BLaER1 treated with 17β-estradiol and CSF1 and Interleukin-3, amounts not matched to agents 10 nM and 100 nM (cell line): Measurements from ENCODE around the gene KCNC4.
A peak's percentile ranks its signal among the peaks of the same experiment; 100 is the strongest.

ENCODE experiments used
- H3K27ac ChIP-seq, 11 experiments: shearing (Covaris generic); formaldehyde crosslinking; 2 replicates each; pipeline ENCODE4 v1.8.1; 2022
- H3K27me3 ChIP-seq, 11 experiments: shearing (Covaris generic); formaldehyde crosslinking; 2 replicates each; pipeline ENCODE4 v1.8.1; 2022
- H3K36me3 ChIP-seq, 11 experiments: shearing (Covaris generic); formaldehyde crosslinking; 2 replicates each; pipeline ENCODE4 v1.8.1; 2022
- H3K4me1 ChIP-seq, 10 experiments: shearing (Covaris generic); formaldehyde crosslinking; 2 replicates each; pipeline ENCODE4 v1.8.1; 2022
- H3K4me2 ChIP-seq, 11 experiments: shearing (Covaris generic); formaldehyde crosslinking; 2 replicates each; pipeline ENCODE4 v1.8.1; 2022
- H3K4me3 ChIP-seq, 10 experiments: shearing (Covaris generic); formaldehyde crosslinking; 2 replicates each; pipeline ENCODE4 v1.8.1; 2022
- H3K9ac ChIP-seq, 11 experiments: shearing (Covaris generic); formaldehyde crosslinking; 2 replicates each; pipeline ENCODE4 v1.8.1; 2022
- H3K9me3 ChIP-seq, 11 experiments: shearing (Covaris generic); formaldehyde crosslinking; replicated peaks in 1 of 11; 2 replicates each; pipeline ENCODE4 v1.8.1; 2022
- H4K20me1 ChIP-seq, 11 experiments: shearing (Covaris generic); formaldehyde crosslinking; 2 replicates each; pipeline ENCODE4 v1.8.1; 2022
- Cebpa-rat ChIP-seq, 11 experiments: shearing (Covaris generic); IDR thresholded peaks; 2 replicates each; pipeline ENCODE4 v1.8.1; 2022

KCNC4 gene

DNA sequence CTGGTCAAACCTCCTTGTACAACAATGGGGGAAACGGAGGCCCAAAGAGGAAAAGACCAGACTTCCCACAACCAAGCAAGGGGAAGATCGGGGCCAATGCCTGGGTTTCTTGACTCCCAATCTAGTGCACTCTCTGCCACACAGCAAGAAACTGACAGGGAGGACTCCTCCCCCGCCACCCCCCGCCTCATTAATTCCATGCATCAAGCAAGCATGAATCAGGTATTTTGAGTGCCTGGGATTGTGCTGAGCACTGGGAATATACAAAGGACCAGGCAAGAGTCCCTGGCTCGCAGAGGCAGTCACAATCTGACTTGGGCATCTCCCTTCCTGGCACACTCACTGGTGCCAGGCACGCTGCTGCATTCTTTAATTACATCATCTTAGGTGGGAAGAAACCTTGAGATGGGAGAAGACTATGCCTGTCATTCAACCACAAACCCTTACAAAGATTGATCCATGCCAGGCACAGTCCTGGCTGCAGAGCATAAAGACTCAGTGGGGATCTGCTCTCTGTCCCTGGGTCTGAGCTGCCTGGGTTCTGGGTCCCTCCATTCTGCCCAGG lies 4.4 kb upstream of the KCNC4 start:
- no peak overlapping the region for H3K4me2 ChIP-seq
- no peak for TF ChIP-seq Cebpa-rat (IDR thresholded peaks at IDR 0.05)
- H3K9me3 ChIP-seq: no peaks in the 10 kb centered on the region

DNA sequence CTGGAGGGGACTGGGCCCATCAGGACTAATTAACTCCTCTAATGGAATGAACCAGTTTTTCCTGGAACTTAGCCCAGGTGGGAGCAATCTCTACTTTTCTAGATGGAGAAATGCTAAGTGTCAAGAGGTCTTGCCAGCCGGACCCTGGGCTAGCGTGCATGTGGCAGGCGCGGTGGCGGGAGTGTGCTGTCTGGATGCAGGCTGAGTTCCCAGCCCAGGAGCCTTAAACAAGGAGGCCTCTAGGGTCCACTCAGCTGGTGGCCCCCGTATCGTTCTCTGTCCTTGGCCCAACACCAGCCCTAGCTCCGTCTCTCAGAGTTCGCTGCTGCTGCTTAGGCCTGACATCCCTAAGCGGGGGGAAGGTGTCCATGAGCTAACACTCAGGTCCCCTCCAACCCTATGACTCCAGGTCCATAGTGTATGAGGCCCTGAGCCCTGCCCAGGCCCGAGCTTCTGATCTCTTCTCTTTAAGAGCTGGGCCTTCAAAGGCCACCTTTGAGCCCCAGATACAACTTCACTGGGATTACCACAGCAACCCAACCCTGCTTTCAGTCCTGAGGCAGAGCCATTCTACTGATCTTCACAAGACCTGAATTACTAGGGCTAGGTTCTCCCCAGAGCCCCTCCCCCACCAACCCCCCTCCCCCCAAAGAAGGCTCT lies 3.7 kb upstream of the KCNC4 start:
- no peaks in the 10 kb centered on the region for H3K9me3 ChIP-seq
- TF ChIP-seq Cebpa-rat (IDR thresholded peaks at IDR 0.05): no peak
- no peak overlapping the region for H3K27ac ChIP-seq
- peaks cover 0 to 2% (median 0%) of the 10 kb centered on the region in 11 experiments; a peak in 3 of 22 replicates for H4K20me1 ChIP-seq
- H3K36me3 ChIP-seq: no peaks in the 10 kb centered on the region
- H3K4me3 ChIP-seq: no peak overlapping the region
- peaks cover 12 to 32% (median 21%) of the 10 kb centered on the region in 10 experiments; a peak in 19 of 20 replicates for H3K4me1 ChIP-seq
- H3K9ac ChIP-seq: no peak overlapping the region
- H3K4me2 ChIP-seq: no peak overlapping the region
- H3K27me3 ChIP-seq: peaks cover 8 to 11% (median 10%) of the 10 kb centered on the region in 11 experiments

More for the DNA sequence above, 4.4 kb upstream of the KCNC4 start:
- Histone ChIP-seq H3K27ac (no peak overlapping the region), H3K27me3 (peaks cover under 1 to 3% (median 2%) of the 10 kb centered on the region in 11 experiments; a peak in 21 of 22 replicates), H3K36me3 (no peaks in the 10 kb centered on the region), H3K4me3 (no peak overlapping the region), H3K4me1 (peaks cover 14 to 34% (median 21%) of the 10 kb centered on the region in 10 experiments), H4K20me1 (no peaks in the 10 kb centered on the region), H3K9ac (no peak overlapping the region)

DNA sequence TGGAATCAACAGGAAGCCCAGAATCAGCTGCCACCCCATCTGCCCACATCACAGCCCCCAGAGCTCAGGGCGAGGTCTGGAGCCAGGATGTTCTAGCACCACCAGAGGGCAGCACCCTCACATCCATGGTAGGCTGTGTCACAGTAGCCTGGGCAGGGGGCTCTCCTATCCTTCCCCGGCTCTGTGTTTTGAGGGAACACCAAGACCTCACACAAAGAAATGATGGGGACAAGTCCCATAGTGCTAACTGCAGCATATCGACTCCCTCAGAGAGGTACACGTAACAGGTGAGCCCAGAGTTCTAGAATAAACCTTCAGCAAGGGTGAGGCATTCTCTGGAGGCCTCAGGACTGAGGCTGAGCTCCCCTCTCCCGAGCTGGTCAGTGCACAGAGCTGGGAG lies 2.3 kb upstream of the KCNC4 start:
- Histone ChIP-seq H3K27ac (no peak overlapping the region), H3K4me1 (peaks cover 27 to 46% (median 35%) of the 10 kb centered on the region in 10 experiments; a peak in 19 of 20 replicates), H3K9ac (no peak overlapping the region), H3K36me3 (no peaks in the 10 kb centered on the region), H3K9me3 (no peaks in the 10 kb centered on the region), H3K27me3 (peaks cover 22 to 25% (median 24%) of the 10 kb centered on the region in 11 experiments), H4K20me1 (peaks cover 0 to 16% (median 14%) of the 10 kb centered on the region in 11 experiments; a peak in 15 of 22 replicates), H3K4me3 (no peak overlapping the region), H3K4me2 (no peak overlapping the region)
- no peak for TF ChIP-seq Cebpa-rat (IDR thresholded peaks at IDR 0.05)

DNA sequence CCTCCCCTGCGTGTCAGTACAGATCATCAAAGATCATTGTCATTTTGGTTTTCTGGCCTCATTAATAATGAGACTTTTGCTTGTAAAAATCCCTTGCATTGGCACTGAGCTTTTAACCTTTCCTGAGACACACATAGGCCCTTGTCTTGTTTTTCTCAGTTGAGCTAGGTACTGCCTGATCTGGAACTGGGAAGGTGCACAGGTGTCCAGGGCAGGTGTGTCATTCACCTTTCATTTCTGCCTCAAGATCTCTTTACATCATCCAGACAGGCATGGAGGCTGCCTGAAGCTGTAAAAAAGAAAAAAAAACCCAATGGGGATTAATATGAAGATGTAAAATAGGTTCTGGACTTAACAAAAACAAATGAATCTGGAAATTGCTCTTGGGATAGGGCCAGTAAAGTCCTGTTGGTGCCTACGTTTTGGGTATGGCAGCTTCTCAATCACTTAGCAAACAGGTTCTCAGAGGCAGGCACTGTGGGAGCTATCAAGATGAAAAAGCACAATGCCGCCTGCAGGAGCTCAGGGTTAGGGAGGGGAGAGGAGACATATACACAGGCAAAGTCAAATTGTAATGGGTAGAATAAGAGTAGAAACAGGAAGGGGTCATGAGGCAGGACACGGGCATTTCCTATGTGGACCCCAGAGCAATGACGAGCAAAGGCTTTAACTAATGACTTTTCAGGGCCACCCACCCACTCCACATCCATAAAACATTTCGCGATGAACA lies 1.0 kb upstream of the KCNC4 start:
- Histone ChIP-seq H3K27me3 (peaks cover 28 to 37% (median 33%) of the 10 kb centered on the region in 11 experiments), H3K36me3 (no peaks in the 10 kb centered on the region), H3K27ac (peak overlapping the region in 10 of 11 experiments; percentile 56 to 78 (median 66); a peak in 16 of 22 replicates), H4K20me1 (peaks cover 0 to 27% (median 23%) of the 10 kb centered on the region in 11 experiments; a peak in 15 of 22 replicates), H3K4me2 (peak overlapping the region; percentile 91 to 100 (median 98)), H3K9ac (peak overlapping the region; percentile 51 to 83 (median 75); a peak in 21 of 22 replicates), H3K4me1 (peaks cover 28 to 44% (median 37%) of the 10 kb centered on the region in 10 experiments), H3K9me3 (no peaks in the 10 kb centered on the region), H3K4me3 (peak overlapping the region; percentile 67 to 84 (median 75); a peak in 18 of 20 replicates)
- no peak for TF ChIP-seq Cebpa-rat (IDR thresholded peaks at IDR 0.05)

DNA sequence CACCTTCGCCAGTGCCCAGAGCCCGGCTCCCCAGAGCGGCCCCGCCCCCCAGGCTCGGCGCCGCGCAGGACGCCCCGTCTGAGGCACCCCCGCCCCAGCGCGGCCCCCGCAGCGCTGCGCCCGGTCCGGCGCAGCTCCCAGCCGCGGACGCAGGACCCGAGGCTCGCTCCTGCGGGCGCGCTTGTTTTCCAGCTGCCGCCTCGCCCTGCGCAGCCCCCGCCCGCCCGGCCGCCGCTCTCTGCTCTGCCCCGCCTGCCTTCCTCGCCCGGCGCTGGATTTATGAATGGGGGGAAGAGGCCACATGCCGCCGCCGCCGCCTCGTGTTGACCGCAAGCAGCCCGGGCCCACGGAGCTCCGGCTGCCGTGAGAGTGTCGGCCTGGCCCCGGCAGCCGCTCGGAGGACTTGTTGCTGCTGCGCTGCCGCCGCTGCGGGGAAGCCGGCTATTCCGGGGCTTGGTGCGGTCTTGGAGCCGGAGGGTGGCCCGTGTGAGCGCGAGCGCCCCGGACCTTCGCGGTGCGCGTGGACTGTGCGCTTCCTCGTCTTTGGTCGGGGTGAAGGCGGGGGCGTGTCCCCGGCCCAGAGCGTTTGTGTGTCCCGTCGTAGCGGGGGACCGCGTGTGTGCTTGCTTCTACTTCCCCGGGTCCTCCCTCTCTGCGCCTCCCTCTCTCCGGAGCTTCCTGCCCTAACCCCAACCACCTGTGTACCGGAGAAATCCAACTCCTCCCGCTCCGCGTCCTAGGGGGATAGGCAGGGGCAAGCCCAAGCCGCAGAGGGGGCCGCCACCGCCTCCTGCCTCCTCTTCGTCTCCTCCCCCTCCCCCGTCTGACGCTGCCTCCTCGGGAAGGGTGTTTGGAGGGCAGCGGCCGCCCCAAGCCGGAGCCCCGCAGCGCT lies 736 bp downstream of the KCNC4 start:
- peak overlapping the region; percentile 67 to 84 (median 75) for H3K4me3 ChIP-seq
- peaks cover 38 to 54% (median 44%) of the 10 kb centered on the region in 10 experiments for H3K4me1 ChIP-seq
- H3K9me3 ChIP-seq: no peaks in the 10 kb centered on the region
- H4K20me1 ChIP-seq: peaks cover 0 to 45% (median 34%) of the 10 kb centered on the region in 11 experiments; a peak in 17 of 22 replicates
- H3K27ac ChIP-seq: peak overlapping the region in 10 of 11 experiments; percentile 58 to 79 (median 68); a peak in 20 of 22 replicates
- no peak for TF ChIP-seq Cebpa-rat (IDR thresholded peaks at IDR 0.05)
- H3K9ac ChIP-seq: peak overlapping the region; percentile 69 to 83 (median 75)
- H3K4me2 ChIP-seq: peak overlapping the region; percentile 95 to 100 (median 98)
- no peaks in the 10 kb centered on the region for H3K36me3 ChIP-seq
- H3K27me3 ChIP-seq: peaks cover 28 to 37% (median 33%) of the 10 kb centered on the region in 11 experiments

DNA sequence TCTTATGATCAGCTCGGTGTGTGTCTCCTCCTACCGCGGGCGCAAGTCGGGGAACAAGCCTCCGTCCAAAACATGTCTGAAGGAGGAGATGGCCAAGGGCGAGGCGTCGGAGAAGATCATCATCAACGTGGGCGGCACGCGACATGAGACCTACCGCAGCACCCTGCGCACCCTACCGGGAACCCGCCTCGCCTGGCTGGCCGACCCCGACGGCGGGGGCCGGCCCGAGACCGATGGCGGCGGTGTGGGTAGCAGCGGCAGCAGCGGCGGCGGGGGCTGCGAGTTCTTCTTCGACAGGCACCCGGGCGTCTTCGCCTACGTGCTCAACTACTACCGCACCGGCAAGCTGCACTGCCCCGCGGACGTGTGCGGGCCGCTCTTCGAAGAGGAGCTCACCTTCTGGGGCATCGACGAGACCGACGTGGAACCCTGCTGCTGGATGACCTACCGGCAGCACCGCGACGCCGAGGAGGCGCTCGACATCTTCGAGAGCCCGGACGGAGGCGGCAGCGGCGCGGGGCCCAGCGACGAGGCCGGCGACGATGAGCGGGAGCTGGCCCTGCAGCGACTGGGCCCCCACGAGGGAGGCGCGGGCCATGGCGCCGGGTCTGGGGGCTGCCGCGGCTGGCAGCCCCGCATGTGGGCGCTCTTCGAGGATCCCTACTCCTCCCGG lies 1.5 kb downstream of the KCNC4 start:
- H3K4me3 ChIP-seq: peak overlapping the region; percentile 67 to 84 (median 75)
- peaks cover 28 to 37% (median 33%) of the 10 kb centered on the region in 11 experiments for H3K27me3 ChIP-seq
- H3K4me1 ChIP-seq: peaks cover 38 to 54% (median 44%) of the 10 kb centered on the region in 10 experiments
- H3K4me2 ChIP-seq: peak overlapping the region; percentile 95 to 100 (median 98)
- H3K27ac ChIP-seq: peak overlapping the region in 5 of 11 experiments; percentile 59 to 79 (median 69); a peak in 9 of 22 replicates
- peak overlapping the region; percentile 69 to 83 (median 75) for H3K9ac ChIP-seq
- H3K36me3 ChIP-seq: no peaks in the 10 kb centered on the region
- H3K9me3 ChIP-seq: no peaks in the 10 kb centered on the region
- no peak for TF ChIP-seq Cebpa-rat (IDR thresholded peaks at IDR 0.05)
- peaks cover 0 to 52% (median 34%) of the 10 kb centered on the region in 11 experiments; a peak in 17 of 22 replicates for H4K20me1 ChIP-seq

DNA sequence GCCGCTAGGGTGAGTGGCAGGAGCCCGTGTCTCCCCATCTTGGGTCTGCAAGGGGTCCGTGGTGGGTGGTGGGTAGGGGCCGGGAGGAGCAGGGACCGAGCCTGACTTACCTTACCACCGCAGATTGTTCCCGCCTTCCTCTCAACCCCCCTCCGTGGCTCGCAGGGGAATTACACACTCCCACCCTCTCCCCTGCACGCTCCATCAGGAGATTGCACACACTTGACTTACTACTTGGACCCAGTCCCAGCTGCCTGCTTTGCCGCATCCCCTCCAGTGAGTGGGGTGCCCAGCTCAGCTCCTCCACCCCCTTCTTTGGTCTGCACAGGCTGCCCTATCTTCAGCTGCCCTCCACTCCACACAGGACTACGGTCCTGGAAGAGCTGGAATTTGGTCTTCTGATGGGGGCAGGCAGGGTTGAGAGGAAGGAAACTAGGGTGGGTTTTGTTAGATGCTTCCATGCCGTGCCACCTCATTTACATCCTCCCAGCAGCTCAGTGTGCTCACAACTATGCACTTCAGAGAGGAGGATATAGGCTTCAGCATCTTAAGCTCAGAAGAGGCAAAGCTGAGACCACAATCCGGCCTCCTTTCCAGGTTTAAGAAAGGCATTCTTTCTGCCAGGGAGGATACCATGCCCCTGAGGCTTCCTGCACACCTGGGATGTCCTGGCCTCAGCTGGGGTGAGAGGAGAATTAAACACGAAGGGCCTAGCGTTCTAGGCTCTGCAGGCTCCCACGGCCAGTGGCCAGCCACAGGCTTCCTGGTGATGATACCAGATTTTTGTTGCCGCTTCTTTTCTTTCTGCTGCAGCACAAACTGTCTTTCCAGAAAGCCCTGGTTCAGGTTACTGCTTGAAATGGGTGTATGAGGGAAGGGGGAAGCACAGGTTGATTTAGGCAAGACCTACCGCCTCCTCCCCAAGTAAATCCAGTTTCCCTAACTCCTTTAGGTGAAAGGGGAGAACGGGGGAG lies 2.3 kb downstream of the KCNC4 start:
- H3K4me3 ChIP-seq: peak overlapping the region; percentile 17 to 84 (median 75); a peak in 14 of 20 replicates
- TF ChIP-seq Cebpa-rat (IDR thresholded peaks at IDR 0.05): no peak
- no peak overlapping the region for H3K27ac ChIP-seq
- H3K36me3 ChIP-seq: no peaks in the 10 kb centered on the region
- peaks cover 38 to 54% (median 44%) of the 10 kb centered on the region in 10 experiments for H3K4me1 ChIP-seq
- peak overlapping the region; percentile 95 to 100 (median 98); a peak in 21 of 22 replicates for H3K4me2 ChIP-seq
- peaks cover 0 to 55% (median 34%) of the 10 kb centered on the region in 11 experiments; a peak in 17 of 22 replicates for H4K20me1 ChIP-seq
- no peaks in the 10 kb centered on the region for H3K9me3 ChIP-seq
- peaks cover 28 to 37% (median 33%) of the 10 kb centered on the region in 11 experiments for H3K27me3 ChIP-seq
- H3K9ac ChIP-seq: peak overlapping the region in 2 of 11 experiments; percentile 81 to 83; a peak in 2 of 22 replicates
